GM08714 (cell line): ENCODE results near the gene FAM43B.

Source experiments
- H3K4me3 ChIP-seq: fragments of 200-500 bp; sonication (Bioruptor generic); 2 replicates; pipeline ENCODE4 v1.5.1; 2014; ENCODE audit warnings: mild to moderate bottlenecking, low read length, inconsistent platforms
- ZNF274 ChIP-seq: IDR thresholded peaks from 2 replicates; pipeline ENCODE4 v1.6.1; 2012; ENCODE audit warnings: mild to moderate bottlenecking, low read depth, low read length

The FAM43B gene

GRCh38 chr1:20594746-20595145 is 42.4 kb downstream of the FAM43B start:
- H3K4me3 ChIP-seq: no peak overlapping the region
- no peak for TF ChIP-seq ZNF274

GRCh38 chr1:20596106-20596505 is 43.7 kb downstream of the FAM43B start:
- no peak for TF ChIP-seq ZNF274
- H3K4me3 ChIP-seq: no peak overlapping the region

GRCh38 chr1:20597650-20598049 is 45.3 kb downstream of the FAM43B start:
- TF ChIP-seq ZNF274: no peak
- no peak overlapping the region for H3K4me3 ChIP-seq

GRCh38 chr1:20600156-20600555 is 47.8 kb downstream of the FAM43B start:
- no peak overlapping the region for H3K4me3 ChIP-seq
- no peak for TF ChIP-seq ZNF274

GRCh38 chr1:20601129-20601825 is 48.9 kb downstream of the FAM43B start:
- TF ChIP-seq ZNF274: no peak
- H3K4me3 ChIP-seq: no peak overlapping the region

- no peak overlapping the region for H3K4me3 ChIP-seq
- no peak for TF ChIP-seq ZNF274
These were observed 50.6 kb downstream of the FAM43B start for GRCh38 chr1:20602851-20603450.

- TF ChIP-seq ZNF274: no peak
- H3K4me3 ChIP-seq: no peak overlapping the region
These were observed 51.4 kb downstream of the FAM43B start for GRCh38 chr1:20603504-20604464.
